NB4 (cell line): Measurements from ENCODE around the gene LMO7.

Source experiments
- DNase-seq: peaks from one replicate; pipeline ENCODE4 v3.0.0; 2010; ENCODE audit warnings: low read depth
- H3K4me3 ChIP-seq: one replicate; pipeline ENCODE4 v1.5.1; 2011; ENCODE audit warnings: mild to moderate bottlenecking, low read depth, low read length, moderate library complexity
- MYC ChIP-seq: IDR thresholded peaks from 2 replicates; pipeline ENCODE4 v1.6.1; 2011; ENCODE audit warnings: low read depth, low read length
- POLR2A ChIP-seq: IDR thresholded peaks from 2 replicates; pipeline ENCODE4 v1.6.1; 2011; ENCODE audit warnings: mild to moderate bottlenecking; ENCODE audit not compliant: insufficient read length; ENCODE audit errors: extremely low read depth
- TF ChIP-seq, protein P1 (sequence below): IDR thresholded peaks from 2 replicates; pipeline ENCODE4 v1.6.1; 2011; ENCODE audit warnings: low read depth, low read length
- TF ChIP-seq, protein P2 (sequence below): IDR thresholded peaks from one replicate; pipeline ENCODE4 v1.5.1; 2012; ENCODE audit warnings: low read depth, low read length

The LMO7 gene

DNA sequence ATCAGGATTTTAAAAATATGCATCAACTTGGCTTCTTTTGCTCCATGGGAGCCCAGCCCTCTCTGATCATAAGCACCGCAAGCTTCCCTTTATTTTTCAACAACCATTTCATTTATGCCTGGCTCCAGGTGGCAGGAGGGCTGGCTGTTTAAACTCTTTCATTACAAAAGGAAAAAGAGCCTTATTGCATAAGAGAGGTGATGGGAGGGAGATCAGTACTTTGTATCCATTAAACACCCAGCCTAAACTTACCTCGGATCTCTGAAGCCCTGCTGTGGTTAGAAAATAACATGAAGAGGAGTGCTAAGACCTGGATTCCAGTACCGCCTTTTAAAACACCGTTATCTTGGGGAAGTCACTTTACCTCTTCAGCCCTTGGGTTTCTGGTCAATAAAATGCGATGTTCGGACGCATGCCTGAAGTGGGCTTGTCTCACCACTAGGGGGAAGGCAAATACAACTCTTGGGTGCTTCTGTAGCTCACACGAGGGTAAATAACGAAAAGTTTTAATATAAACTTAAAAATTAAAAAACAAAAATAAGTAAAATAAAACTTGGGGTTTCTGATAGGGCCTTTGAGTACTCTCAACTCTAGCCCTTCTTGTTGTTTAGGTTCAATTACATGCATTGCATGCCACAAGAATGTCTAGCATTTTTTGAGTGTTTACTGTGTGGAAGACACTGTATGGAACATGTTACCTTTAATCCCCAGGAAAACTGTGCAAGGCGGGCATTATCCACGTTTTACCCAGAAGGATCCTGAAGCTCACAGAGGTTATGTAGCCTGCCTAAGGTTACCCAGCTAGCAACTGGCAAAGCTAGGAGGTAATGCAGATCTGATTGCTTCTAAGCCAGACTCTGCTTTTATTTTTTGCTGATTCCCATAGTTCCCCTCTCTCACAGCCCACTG is 240.3 kb downstream of the LMO7 start:
- no peak overlapping the region for H3K4me3 ChIP-seq
- peak; percentile 72 for DNase-seq
- TF ChIP-seq, protein P1, sequence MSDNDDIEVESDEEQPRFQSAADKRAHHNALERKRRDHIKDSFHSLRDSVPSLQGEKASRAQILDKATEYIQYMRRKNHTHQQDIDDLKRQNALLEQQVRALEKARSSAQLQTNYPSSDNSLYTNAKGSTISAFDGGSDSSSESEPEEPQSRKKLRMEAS: peak; percentile 59
- TF ChIP-seq MYC (no peak), POLR2A (no peak)
- TF ChIP-seq, protein P2, sequence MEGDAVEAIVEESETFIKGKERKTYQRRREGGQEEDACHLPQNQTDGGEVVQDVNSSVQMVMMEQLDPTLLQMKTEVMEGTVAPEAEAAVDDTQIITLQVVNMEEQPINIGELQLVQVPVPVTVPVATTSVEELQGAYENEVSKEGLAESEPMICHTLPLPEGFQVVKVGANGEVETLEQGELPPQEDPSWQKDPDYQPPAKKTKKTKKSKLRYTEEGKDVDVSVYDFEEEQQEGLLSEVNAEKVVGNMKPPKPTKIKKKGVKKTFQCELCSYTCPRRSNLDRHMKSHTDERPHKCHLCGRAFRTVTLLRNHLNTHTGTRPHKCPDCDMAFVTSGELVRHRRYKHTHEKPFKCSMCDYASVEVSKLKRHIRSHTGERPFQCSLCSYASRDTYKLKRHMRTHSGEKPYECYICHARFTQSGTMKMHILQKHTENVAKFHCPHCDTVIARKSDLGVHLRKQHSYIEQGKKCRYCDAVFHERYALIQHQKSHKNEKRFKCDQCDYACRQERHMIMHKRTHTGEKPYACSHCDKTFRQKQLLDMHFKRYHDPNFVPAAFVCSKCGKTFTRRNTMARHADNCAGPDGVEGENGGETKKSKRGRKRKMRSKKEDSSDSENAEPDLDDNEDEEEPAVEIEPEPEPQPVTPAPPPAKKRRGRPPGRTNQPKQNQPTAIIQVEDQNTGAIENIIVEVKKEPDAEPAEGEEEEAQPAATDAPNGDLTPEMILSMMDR: peak; percentile 96

DNA sequence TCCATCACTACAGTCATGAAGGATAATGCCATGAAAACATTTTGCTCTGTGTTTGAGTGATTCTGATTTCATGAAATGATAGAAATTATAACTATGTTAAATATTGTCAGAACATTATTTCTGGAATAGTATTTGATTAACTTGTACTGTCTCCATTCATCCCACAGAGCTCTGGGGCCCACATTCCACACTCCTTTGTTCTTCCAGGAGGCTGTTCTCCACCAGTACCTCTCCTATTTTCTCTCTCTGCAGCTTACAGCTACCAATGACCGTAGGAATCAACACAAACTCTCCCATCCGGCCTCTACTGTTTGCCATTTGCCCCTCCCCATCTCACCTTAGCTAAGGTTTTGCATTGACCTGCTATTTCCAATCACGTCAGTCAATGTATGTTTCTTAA is 240.9 kb downstream of the LMO7 start:
- H3K4me3 ChIP-seq: no peak overlapping the region
- DNase-seq: no peak
- TF ChIP-seq MYC: no peak
- TF ChIP-seq, protein P2: no peak
- TF ChIP-seq POLR2A: no peak
- TF ChIP-seq, protein P1: no peak

DNA sequence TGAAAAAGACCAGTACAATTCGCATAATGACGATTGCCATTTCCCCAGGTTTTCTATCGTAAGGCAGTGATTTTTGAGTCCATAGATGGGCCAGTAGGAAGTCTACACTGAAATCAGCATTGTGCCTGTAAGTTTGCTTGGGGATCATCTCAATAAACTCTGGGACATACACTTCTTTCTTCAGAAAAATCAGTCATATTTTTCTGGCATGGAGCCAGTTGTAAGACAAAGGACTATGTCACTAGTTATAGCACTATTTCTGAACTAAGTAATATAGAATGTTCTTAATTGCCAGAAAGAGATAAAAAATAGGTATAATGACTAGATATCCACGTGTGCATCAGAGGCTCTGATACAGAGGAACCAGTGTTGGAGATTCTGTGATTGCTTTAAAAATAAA is 243.5 kb downstream of the LMO7 start:
- TF ChIP-seq, protein P2: no peak
- TF ChIP-seq MYC (no peak), POLR2A (no peak)
- TF ChIP-seq, protein P1: no peak
- no peak for DNase-seq
- no peak overlapping the region for H3K4me3 ChIP-seq

DNA sequence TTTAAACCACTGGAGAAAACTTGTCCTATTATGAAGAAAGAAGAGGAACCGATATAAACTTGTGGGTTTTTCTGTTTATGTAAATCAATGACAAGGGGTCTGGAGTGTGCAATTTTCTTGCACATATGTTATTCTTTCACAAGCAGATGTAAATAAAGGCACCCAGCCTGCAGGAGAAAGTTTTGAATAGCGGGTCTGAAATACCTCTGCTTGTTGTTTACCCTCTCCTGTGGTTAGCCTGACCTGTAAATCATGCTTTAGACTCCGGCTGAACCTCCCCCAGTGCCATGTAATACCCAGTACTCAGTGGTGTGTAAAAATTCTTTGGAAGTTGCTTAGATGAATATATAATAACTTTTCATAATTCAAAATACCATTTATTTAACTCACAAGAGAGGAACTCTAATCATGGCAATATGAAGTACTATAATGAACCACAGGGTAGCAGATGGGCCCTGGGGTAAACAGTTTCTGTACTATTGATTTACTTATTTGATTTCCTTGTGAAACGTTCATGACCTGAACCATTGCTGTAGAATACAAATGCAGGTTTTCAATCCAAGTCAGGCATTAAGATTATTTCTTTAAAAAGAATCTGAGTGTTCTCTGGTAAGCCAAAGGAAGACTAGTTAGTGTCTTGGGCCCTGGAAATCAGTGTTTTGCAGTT is 245.1 kb downstream of the LMO7 start:
- DNase-seq: no peak
- no peak overlapping the region for H3K4me3 ChIP-seq
- TF ChIP-seq MYC: no peak
- TF ChIP-seq, protein P2: no peak
- TF ChIP-seq, protein P1: no peak
- TF ChIP-seq POLR2A: no peak

DNA sequence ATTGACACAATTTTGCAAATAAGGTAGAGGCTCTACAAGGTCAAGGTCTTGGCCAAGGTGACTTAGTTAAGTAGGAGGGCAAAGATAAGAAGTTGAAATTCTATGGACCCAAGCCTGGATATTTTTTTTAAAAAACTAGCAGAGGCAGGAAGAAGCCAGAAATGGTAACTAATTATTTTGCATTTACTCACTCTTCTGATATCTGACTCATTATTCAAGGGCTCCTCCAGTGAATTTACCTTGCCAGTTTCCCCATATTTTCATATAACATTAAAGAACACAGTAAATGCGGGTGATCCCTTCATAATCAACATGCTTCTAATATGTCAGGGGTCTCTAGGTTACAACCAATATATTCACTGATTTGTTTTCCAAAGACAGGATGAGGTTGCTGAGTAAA is 246.1 kb downstream of the LMO7 start:
- no peak for DNase-seq
- TF ChIP-seq MYC: no peak
- TF ChIP-seq, protein P2: no peak
- TF ChIP-seq, protein P1: no peak
- no peak for TF ChIP-seq POLR2A

More for the DNA sequence above, 246.1 kb downstream of the LMO7 start:
- no peak overlapping the region for H3K4me3 ChIP-seq
